ENCODE data around the gene HDAC9.
"Not testable (repeated sequence)": the region's sequence is repeated elsewhere in the genome, so short reads cannot be mapped to it uniquely, and the experiment has no call there.

The HDAC9 gene

DNA sequence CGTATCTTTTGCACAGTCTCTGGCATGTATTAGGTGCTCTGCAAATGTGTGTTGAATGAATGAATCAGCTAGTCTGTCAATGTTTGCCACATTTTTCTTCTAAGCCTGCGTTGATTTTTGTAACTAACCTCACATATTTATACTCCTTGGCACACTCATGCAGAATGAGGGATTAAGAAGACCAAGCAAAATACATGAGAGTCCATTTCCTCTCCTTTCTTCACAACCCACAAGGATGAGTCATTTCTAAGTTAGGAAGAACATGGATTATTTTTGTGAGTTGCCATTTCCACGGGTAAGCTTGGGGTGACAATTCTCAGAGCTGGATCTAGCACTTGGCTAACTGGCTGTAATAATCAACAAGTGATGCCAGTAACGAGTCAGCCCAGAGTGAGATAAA lies 463.1 kb downstream of the HDAC9 start:
- no peak for DNase-seq
- TF ChIP-seq POLR2A (IDR thresholded peaks at IDR 0.05; ENCODE audit: low read length) (no peak), GATA1 (IDR thresholded peaks at IDR 0.05; ENCODE audit: low read depth, low read length) (no peak)

DNA sequence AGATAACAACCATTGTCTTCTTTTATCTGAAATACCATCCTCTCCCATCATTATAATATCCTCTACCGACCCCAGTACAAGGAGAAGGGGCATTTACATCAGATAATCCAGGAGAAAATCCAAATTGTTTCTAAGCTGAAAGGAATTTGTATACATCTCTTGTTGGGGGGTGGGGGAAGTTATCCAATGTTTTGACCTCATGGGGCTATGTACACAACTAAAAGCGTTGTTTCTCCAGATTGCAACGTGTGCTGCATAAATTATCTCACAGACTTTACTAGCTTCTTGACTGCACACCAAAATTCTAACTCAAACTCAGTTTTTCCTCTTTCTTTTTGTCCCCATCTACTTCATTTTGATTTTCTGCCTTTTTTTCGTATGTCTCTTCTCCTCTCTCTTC lies 465.2 kb downstream of the HDAC9 start:
- TF ChIP-seq GATA1 (IDR thresholded peaks at IDR 0.05; ENCODE audit: low read depth, low read length) (no peak), POLR2A (IDR thresholded peaks at IDR 0.05; ENCODE audit: low read length) (no peak)
- no peak for DNase-seq

DNA sequence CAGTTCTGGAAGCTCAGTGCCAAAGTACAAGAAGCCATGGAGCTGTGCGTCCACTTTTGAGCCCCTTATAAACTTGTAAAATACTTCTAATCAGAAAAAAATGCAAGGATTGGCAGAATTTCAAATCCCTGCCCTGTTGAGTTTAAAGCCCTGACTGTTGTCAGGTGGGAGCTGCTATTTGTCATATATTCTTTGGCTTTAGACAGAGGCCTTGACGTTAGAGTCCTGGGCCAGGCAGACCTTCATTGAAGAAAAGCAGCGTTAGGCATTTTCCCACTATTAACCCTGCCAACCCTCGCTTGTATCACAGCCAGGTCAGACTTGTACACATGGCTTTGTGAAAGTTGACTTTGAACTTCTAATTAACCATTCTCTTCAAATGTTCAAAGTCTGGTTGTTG lies 466.5 kb downstream of the HDAC9 start:
- DNase-seq = no peak
- TF ChIP-seq GATA1 (IDR thresholded peaks at IDR 0.05; ENCODE audit: low read depth, low read length) (no peak), POLR2A (IDR thresholded peaks at IDR 0.05; ENCODE audit: low read length) (no peak)

DNA sequence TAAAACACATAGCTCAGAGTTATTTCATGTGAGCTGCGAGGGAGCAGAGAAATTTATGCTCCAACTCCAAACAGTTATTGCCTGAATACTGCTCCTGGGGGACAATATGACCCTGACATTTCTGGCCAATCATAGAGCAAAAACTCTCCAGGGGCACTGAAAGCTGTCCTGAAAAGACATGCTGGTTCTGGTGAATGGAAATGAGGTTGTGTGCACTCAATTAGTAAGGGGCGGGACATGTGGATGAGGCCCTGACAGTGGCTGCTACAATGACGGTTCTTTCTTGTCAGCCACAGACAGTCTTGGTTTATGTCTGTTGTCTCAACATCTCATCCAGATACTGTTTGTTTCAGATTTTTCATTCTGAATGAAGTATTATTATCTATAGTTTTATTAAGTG lies 470.1 kb downstream of the HDAC9 start:
- no peak for TF ChIP-seq GATA1 (IDR thresholded peaks at IDR 0.05; ENCODE audit: low read depth, low read length)
- TF ChIP-seq POLR2A (IDR thresholded peaks at IDR 0.05; ENCODE audit: low read length) = no peak
- no peak for DNase-seq

DNA sequence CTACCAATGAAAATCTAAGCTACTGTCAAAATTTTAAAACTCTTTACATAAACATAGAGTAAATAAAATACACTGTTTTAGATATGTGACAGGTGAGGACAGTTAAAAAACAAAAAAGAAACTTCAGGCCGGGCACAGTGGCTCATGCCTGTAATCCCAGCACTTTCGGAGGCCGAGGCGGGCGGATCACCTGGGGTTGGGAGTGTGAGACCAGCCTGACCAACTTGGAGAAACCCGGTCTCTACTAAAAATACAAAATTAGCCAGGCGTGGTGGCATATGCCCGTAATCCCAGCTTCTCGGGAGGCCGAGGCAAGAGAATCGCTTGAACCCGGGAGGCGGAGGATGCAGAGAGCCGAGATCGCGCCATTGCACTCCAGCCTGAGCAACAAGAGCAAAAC lies 472.2 kb downstream of the HDAC9 start:
- not testable (repeated sequence) for DNase-seq

DNA sequence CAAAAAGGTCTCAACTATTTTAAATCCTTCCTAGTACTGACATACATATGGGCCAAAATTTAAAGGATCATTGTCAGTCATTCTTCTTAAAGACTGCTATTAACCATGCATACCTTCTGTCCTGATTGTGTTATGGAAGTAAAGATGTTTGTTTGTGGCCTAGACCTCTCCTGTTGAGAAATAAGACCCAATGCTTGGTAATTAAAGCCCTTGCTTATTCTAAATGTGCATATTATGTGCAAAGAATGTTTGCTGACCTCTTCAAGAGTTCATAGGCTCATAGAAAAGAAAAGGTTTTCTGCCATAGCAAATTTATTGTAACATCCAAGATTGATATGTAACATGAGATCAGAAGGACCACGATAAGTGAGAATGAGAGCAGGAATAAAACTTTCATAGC lies 476.3 kb downstream of the HDAC9 start:
- TF ChIP-seq POLR2A (IDR thresholded peaks at IDR 0.05; ENCODE audit: low read length) (no peak), GATA1 (IDR thresholded peaks at IDR 0.05; ENCODE audit: low read depth, low read length) (no peak)
- DNase-seq = no peak

DNA sequence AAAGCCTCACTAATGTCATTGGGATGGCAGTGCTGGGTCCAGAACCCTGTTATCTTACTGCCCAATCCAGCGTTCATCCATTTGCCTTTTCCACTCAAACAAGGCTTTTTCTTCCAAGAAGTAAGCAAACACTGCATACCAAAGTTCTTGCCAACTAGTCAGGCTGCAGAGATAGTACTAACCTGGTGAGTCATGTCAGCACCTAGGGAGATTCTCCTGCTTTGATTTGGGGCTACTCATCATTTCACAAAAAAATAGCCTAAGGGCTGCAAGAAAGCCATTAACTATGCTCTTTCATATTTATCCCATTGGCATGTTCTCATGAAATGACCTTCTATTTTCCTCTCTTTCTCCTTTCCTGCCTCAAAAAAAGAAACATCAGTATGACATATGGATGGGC lies 479.3 kb downstream of the HDAC9 start:
- DNase-seq = no peak
- TF ChIP-seq GATA1 (IDR thresholded peaks at IDR 0.05; ENCODE audit: low read depth, low read length) = no peak
- TF ChIP-seq POLR2A (IDR thresholded peaks at IDR 0.05; ENCODE audit: low read length) = no peak

DNA sequence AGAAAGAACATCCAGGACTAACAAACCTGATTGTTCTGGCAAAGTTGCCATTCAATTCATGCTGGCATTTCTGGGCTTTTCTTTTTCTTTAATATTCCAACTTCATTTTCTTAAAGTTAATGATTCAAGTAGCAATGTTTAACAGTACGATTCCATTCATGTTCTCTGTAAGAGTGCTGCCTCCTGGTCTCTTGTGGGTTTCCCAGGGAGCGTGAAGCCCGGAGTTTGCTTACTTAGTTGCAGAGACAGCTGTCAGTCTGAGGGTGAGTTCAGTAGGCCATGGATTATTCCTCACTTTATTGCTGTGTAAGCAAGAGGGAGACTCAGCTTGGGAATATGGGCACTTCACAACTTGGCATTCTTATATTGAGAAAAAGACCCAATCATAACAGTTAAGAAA lies 479.7 kb downstream of the HDAC9 start:
- no peak for DNase-seq
- TF ChIP-seq GATA1 (IDR thresholded peaks at IDR 0.05; ENCODE audit: low read depth, low read length) (no peak), POLR2A (IDR thresholded peaks at IDR 0.05; ENCODE audit: low read length) (no peak)

DNA sequence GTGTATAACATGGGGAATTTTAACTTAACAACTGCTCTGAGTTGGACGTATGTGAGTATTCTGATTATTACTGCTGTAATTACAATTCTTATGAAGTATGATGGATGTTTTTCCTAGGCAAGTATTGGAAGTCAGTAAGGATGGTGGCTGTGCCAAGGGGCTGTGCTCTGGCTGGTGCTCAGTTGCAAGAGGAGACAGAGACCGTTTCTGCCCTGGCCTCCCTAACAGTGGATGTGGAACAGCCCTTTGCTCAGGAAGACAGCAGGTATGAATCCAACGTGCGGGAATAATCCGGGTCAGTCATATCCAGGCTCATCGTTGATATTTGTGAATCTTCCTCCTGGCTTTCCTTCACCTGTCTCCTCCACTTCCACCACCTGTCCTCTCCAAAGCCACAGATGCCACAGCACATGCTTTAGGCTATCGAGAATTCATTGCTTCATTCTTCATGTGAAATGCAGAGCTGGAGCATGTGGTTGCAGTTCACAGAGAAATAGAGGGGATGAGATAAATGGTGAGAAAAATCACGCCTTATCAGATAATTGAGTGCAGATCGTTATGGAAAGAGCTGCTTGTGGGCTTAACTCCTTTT lies 480.2 kb downstream of the HDAC9 start:
- TF ChIP-seq POLR2A (IDR thresholded peaks at IDR 0.05; ENCODE audit: low read length) = no peak
- no peak for TF ChIP-seq GATA1 (IDR thresholded peaks at IDR 0.05; ENCODE audit: low read depth, low read length)
- no peak for DNase-seq

DNA sequence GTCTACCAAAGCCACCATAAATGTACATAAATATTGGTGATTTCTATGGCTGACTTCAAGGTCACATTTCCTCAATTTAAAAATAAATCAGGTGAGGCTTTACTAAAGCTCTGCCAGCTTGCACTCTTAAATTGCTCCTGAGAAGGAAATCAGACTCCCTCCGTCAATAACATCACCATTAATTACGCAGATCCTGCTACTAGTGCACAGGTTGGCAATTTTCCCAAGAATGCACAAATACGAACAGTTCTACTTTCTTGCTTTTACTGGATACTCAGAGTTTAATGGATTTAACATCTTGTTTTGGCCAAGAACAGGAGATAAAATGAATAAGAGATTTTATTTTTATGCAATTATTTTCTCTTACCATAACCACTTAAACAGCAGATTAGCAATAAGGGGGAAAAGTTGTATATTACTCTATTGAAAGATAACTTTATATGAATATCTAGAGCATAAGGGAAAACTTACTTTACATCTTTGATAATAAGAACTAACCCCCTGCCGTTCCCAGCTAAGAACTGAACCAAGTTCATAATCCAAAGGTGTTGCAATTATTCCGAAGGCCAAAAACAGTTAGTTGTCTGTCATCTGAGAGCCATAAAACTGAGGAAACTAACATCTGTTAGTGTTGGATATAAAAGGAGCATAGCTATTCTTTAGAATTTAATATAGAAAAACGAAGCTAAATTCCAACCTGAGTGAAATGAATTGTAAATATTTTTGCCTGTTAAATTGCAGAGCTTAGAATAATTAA lies 481.3 kb downstream of the HDAC9 start:
- DNase-seq = no peak

DNA sequence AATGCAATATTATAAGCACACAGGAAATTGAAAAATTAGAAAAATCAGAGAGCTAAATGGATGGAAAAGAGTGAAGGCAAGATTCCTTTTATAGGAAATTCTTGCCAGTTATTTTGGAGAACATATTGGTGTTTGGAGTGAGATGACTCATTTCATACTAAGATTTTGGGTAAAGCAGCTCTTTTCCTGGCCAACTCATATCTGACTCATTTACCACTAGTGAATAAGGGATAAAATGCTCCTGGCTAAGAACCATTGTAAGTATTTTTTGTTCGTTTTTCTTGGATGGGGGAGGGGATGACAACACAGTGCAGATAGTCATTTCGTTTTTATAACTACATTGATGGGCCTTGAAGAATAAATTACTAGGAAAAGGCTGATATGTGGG lies 482.6 kb downstream of the HDAC9 start:
- no peak for DNase-seq

More for the DNA sequence above, 481.3 kb downstream of the HDAC9 start:
- no peak for TF ChIP-seq POLR2A (IDR thresholded peaks at IDR 0.05; ENCODE audit: low read length)
- no peak for TF ChIP-seq GATA1 (IDR thresholded peaks at IDR 0.05; ENCODE audit: low read depth, low read length)

DNA sequence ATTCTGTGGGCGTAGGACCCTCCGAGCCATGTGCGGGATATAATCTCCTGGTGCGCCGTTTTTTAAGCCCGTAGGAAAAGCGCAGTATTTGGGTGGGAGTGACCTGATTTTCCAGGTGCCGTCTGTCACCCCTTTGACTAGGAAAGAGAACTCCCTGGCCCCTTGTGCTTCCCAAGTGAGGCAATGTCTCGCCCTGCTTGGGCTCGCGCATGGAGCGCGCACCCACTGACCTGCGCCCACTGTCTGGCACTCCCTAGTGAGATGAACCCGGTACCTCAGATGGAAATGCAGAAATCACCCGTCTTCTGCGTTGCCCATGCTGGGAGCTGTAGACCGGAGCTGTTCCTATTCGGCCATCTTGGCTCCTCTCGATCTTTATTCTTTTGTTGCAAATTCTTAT lies 495.2 kb downstream of the HDAC9 start:
- DNase-seq = not testable (repeated sequence)

More for the DNA sequence above, 482.6 kb downstream of the HDAC9 start:
- TF ChIP-seq GATA1 (IDR thresholded peaks at IDR 0.05; ENCODE audit: low read depth, low read length) = no peak
- no peak for TF ChIP-seq POLR2A (IDR thresholded peaks at IDR 0.05; ENCODE audit: low read length)

DNA sequence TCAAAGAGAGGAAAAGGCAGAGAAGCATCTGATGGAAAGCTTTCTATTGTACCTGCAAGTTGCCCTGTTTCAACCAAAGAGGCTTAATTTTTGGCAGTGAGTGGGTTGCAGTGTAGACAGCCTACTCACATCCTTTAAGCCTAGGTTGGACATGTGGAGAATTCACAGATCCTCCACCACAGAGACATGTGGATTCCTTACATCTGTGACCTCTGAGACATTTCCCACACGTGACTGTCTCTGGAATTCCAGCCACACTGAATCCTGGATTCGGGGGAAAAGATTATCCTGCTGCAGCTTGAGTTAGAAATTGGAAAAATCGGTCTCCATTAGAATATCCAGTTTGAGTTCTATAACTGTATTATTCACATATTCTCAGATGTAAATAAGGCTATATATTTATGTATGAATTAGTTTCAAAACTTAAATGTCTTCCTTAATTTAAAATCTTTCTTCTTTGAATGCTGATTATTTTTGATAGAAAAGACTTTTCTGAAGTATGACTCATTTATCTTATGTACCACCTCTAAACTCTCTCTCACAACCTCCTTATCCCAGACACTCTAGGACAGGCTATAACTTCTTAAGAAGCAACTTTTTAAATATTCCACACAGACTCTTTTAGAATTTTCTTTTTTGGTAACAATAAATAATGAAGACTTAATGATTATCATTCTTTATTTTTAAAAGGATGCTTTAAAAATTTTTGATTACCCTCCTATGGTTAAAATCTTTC lies 498.6 kb downstream of the HDAC9 start:
- TF ChIP-seq POLR2A (IDR thresholded peaks at IDR 0.05; ENCODE audit: low read length) (no peak), GATA1 (IDR thresholded peaks at IDR 0.05; ENCODE audit: low read depth, low read length) (no peak)
- no peak for DNase-seq

DNA sequence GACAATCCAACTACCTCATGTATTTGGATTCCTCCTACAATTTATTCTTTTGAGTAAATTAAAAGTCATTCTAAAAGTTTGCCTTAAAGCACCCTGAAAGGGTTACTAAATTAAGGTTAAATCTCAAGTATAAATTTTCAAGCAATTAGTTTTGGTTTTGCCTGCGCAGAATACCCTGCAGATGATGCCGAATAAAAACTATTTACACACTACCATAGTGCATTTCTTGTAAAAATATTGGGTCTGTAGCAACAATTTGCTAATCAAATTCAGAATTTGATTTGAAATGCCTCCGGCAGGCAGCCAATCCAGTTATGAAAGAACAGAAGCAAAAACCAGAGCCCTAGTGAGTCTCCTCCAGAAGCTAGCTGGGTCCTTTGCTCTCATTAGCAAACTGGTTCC lies 499.7 kb downstream of the HDAC9 start:
- no peak for DNase-seq
- TF ChIP-seq POLR2A (IDR thresholded peaks at IDR 0.05; ENCODE audit: low read length) = no peak
- TF ChIP-seq GATA1 (IDR thresholded peaks at IDR 0.05; ENCODE audit: low read depth, low read length) = no peak

All from erythroblast (primary cell).